GM12878 (cell line): ENCODE data around the gene VCX3B. TPM values are rescaled to one million over a fixed set of nuclear protein-coding genes. Genes with fewer than 3 reads are reported as not detected.

Experiments used
- ATAC-seq: fragments of 200-7000 bp; cut with Tn5 transposase; 3 replicates; pipeline ENCODE4 v1.9.1; 2020; ENCODE audit warnings: mild to moderate bottlenecking, moderate library complexity
- BruUV-seq: library from RNA; stranded (reverse); fragments of 400-500 nt; replicated peaks from 2 replicates; lab custom pipeline; 2021; lab: Mats Ljungman, UMichigan
- CTCF ChIA-PET: fragments of 300-600 bp; sonication (Branson Sonifier 250); formaldehyde crosslinking; extraction: SDS; loops from one replicate; lab custom pipeline; 2021; ENCODE audit warnings: inconsistent platforms; lab: Yijun Ruan, JAX
- POLR2A ChIA-PET: fragments of 350-600 bp; formaldehyde crosslinking; extraction: SDS; loops from one replicate; lab custom pipeline; 2021; ENCODE audit warnings: inconsistent platforms; lab: Charles Lee
- RAD21 ChIA-PET: fragments of 300-600 bp; sonication (Branson Sonifier 250); formaldehyde crosslinking; loops from one replicate; lab custom pipeline; 2023; ENCODE audit warnings: antibody characterized with exemption; ENCODE audit not compliant: unreplicated experiment; lab: Charles Lee
- SMC1A ChIA-PET: fragments of 300-600 bp; sonication (Branson Sonifier 250); formaldehyde crosslinking; loops from one replicate; lab custom pipeline; 2023; ENCODE audit not compliant: unreplicated experiment, uncharacterized antibody; lab: Charles Lee
- DNase-seq: peaks from one replicate; pipeline ENCODE4 v3.0.0-alpha.2; 2011; ENCODE audit warnings: low read depth, low spot score
- FAIRE-seq: peaks from 3 replicates; lab custom pipeline; 2011; peaks lifted over from hg19 to GRCh38; lab: Jason Lieb, UNC
- H2AFZ ChIP-seq: 2 replicates; pipeline ENCODE4 v1.6.0; 2011; ENCODE audit warnings: low read depth, low read length, control low read depth; ENCODE audit not compliant: control insufficient read depth
- H3K27ac ChIP-seq: 2 replicates; pipeline ENCODE4 v1.5.1; 2011; ENCODE audit warnings: control low read depth; ENCODE audit not compliant: control insufficient read depth, insufficient read depth
- H3K27me3 ChIP-seq, 2 experiments: replicated peaks in 1 of 2; 2 replicates each; pipeline versions ENCODE4 v1.6.0 to v1.6.1; 2011; ENCODE audit warnings: low read length in 1 of 2; ENCODE audit not compliant: control insufficient read depth in 2 of 2, insufficient read depth in 2 of 2
- H3K36me3 ChIP-seq, 2 experiments: 2 replicates each; pipeline ENCODE4 v1.5.1; 2011; ENCODE audit warnings: low read length in 1 of 2; ENCODE audit not compliant: control insufficient read depth in 2 of 2, insufficient read depth in 2 of 2
- H3K4me1 ChIP-seq: 2 replicates; pipeline ENCODE4 v1.6.1; 2011; ENCODE audit warnings: mild to moderate bottlenecking, low read length, moderate library complexity, mixed read lengths; ENCODE audit not compliant: control insufficient read depth, insufficient read depth
- H3K4me2 ChIP-seq: 2 replicates; pipeline ENCODE4 v1.6.0; 2011; ENCODE audit warnings: control low read depth; ENCODE audit not compliant: control insufficient read depth, insufficient read depth
- H3K4me3 ChIP-seq: fragments of 200-600 bp; sonication (generic); 2 replicates; pipeline ENCODE4 v1.5.1; 2016
- H3K79me2 ChIP-seq: 2 replicates; pipeline ENCODE4 v1.6.0; 2011; ENCODE audit warnings: low read length; ENCODE audit not compliant: control insufficient read depth, insufficient read depth
- H3K9ac ChIP-seq: 2 replicates; pipeline ENCODE4 v1.8.0; 2011; ENCODE audit warnings: low read length, control low read depth, mixed read lengths; ENCODE audit not compliant: control insufficient read depth, insufficient read depth
- H3K9me3 ChIP-seq: replicated peaks from 3 replicates; pipeline ENCODE4 v1.5.1; 2011; ENCODE audit warnings: mild to moderate bottlenecking, low read length; ENCODE audit not compliant: control insufficient read depth, insufficient read depth
- H4K20me1 ChIP-seq: 2 replicates; pipeline ENCODE4 v1.6.0; 2011; ENCODE audit not compliant: control insufficient read depth, insufficient read depth
- POU2F2 ChIP-seq: IDR thresholded peaks from 3 replicates; pipeline ENCODE4 v1.6.1; 2011; ENCODE audit warnings: low read depth, mild to moderate bottlenecking, low read length, borderline replicate concordance
- TARDBP ChIP-seq: IDR thresholded peaks from 2 replicates; pipeline ENCODE4 v1.6.1; 2016; ENCODE audit warnings: borderline replicate concordance
- ZNF24 ChIP-seq: fragments of 450-650 bp; IDR thresholded peaks from 2 replicates; pipeline ENCODE4 v1.6.1; 2017; ENCODE audit warnings: antibody characterized with exemption, mild to moderate bottlenecking
- WGBS: methylation state at CpG from one replicate; pipeline ENCODE4 v1.1.6; 2016; ENCODE audit warnings: low lambda C conversion rate; ENCODE audit not compliant: insufficient replicate concordance, insufficient coverage; ENCODE audit errors: missing lambda C conversion rate; 5-methylcytosine and 5-hydroxymethylcytosine counted together
- in situ Hi-C: fragments of 300-500 bp; cut with MboI; formaldehyde crosslinking; loops from 9 replicates; pipeline ENCODE4 v1.14.3; 2018; ENCODE audit warnings: mixed read lengths
- intact Hi-C: fragments of 100-400 bp; cut with micrococcal nuclease; formaldehyde crosslinking; loops from one replicate; pipeline ENCODE4 v1.14.2; 2022; ENCODE audit not compliant: unreplicated experiment
- polyA plus RNA-seq, 11 experiments: library from polyadenylated mRNA; depleted of rRNA in 4 of 11; unstranded in 6 of 11; stranded (reverse) in 5 of 11; fragments of >200 nt; fragmentation: Nextera tagmentation in 4 of 11; fragmentation: Illumina TruSeq in 1 of 11; extraction: Ambion mirVana in 4 of 11; extraction: Trizol in 1 of 11; gene quantifications; 1 replicate in 1 of 11; 2 replicates in 10 of 11; pipeline versions ENCODE4 v1.2.1 to v1.2.3, GENCODE V29; 2011 to 2016; ENCODE audit warnings: inconsistent platforms in 2 of 11, missing spikeins in 2 of 11, low read depth in 1 of 11
- total RNA-seq, 4 experiments: library from RNA; depleted of rRNA in 3 of 4; stranded (reverse); fragments of >200 nt in 3 of 4; fragmentation: Illumina TruSeq in 1 of 4; extraction: Trizol in 1 of 4; gene quantifications; 2 replicates each; pipeline versions ENCODE4 v1.2.1 to v1.2.3, GENCODE V29; 2013 to 2021
- TF ChIP-seq, protein P1 (sequence below): fragments of 450-650 bp; conservative IDR thresholded peaks from 2 replicates; pipeline ENCODE4 v1.6.1; 2017; ENCODE audit warnings: mild to moderate bottlenecking, moderate library complexity
- TF ChIP-seq, protein P2 (sequence below): fragments of 450-650 bp; IDR thresholded peaks from 2 replicates; pipeline ENCODE4 v1.6.1; 2016; ENCODE audit warnings: mild to moderate bottlenecking

VCX3B gene
- total and polyA plus RNA-seq, 10 of the 15 experiments (the other 5 are each of a cell fraction or from before 2014, with no cell fraction given): 0.06 to 0.11 TPM; not detected in 8

DNA sequence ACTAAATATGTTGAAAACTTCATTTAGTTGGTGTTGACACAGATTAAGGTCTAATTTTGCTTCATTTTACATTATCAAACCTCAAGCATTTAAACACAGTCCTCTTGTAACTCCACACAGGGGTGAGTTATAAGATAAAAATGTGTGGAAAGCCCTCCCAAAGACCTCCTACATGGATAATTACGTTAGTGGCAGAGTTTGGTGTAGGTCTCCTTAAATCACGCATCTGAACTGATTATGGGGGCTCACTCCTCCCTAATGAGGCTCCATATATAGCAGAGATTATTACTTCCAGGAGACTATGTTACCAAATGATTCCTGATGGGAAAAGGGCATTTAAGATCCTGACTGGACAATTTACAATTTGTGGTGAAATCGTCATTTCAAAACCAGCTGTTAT, 32.2 kb upstream of the VCX3B start:
- BruUV-seq: no TSS peak
- no peak overlapping the region for H3K4me2 ChIP-seq
- CTCF ChIA-PET: no interaction called here
- 2% methylated on average over 3 of the region's 3 CpGs for WGBS
- no peak for FAIRE-seq
- RAD21 ChIA-PET: no interaction called here
- DNase-seq: no peak
- no peaks in the 10 kb centered on the region for H3K36me3 ChIP-seq
- POLR2A ChIA-PET: interaction anchor here (0.6 kb wide), 1 partner anchor 1398 kb away, joined by 5 read pairs; no protein-coding TSS in a partner anchor
- no peak overlapping the region for H2AFZ ChIP-seq
- no peaks in the 10 kb centered on the region for H3K9me3 ChIP-seq
- ATAC-seq: no peak
- H3K4me3 ChIP-seq: no peak overlapping the region
- no peaks in the 10 kb centered on the region for H4K20me1 ChIP-seq
- H3K27me3 ChIP-seq: no peaks in the 10 kb centered on the region
- H3K27ac ChIP-seq: no peak overlapping the region
- H3K9ac ChIP-seq: no peak overlapping the region
- SMC1A ChIA-PET: no interaction called here
- H3K4me1 ChIP-seq: no peaks in the 10 kb centered on the region
- TF ChIP-seq POU2F2 (no peak), TARDBP (no peak), ZNF24 (no peak)
- TF ChIP-seq, protein P1, sequence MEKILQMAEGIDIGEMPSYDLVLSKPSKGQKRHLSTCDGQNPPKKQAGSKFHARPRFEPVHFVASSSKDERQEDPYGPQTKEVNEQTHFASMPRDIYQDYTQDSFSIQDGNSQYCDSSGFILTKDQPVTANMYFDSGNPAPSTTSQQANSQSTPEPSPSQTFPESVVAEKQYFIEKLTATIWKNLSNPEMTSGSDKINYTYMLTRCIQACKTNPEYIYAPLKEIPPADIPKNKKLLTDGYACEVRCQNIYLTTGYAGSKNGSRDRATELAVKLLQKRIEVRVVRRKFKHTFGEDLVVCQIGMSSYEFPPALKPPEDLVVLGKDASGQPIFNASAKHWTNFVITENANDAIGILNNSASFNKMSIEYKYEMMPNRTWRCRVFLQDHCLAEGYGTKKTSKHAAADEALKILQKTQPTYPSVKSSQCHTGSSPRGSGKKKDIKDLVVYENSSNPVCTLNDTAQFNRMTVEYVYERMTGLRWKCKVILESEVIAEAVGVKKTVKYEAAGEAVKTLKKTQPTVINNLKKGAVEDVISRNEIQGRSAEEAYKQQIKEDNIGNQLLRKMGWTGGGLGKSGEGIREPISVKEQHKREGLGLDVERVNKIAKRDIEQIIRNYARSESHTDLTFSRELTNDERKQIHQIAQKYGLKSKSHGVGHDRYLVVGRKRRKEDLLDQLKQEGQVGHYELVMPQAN: no peak
- TF ChIP-seq, protein P2, sequence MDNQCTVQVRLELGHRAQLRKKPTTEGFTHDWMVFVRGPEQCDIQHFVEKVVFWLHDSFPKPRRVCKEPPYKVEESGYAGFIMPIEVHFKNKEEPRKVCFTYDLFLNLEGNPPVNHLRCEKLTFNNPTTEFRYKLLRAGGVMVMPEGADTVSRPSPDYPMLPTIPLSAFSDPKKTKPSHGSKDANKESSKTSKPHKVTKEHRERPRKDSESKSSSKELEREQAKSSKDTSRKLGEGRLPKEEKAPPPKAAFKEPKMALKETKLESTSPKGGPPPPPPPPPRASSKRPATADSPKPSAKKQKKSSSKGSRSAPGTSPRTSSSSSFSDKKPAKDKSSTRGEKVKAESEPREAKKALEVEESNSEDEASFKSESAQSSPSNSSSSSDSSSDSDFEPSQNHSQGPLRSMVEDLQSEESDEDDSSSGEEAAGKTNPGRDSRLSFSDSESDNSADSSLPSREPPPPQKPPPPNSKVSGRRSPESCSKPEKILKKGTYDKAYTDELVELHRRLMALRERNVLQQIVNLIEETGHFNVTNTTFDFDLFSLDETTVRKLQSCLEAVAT: no peak
- intact Hi-C loops: no loop called here
- H3K79me2 ChIP-seq: no peaks in the 10 kb centered on the region
- in situ Hi-C loops: no loop called here
